WERI-Rb-1 (cell line): ENCODE data around the gene ARID3A.
"Not testable (repeated sequence)": the region's sequence is repeated elsewhere in the genome, so short reads cannot be mapped to it uniquely, and the experiment has no call there.

Experiments
- DNase-seq: peaks from one replicate; pipeline ENCODE4 v3.0.0-alpha.2; 2020
- H3K27ac ChIP-seq: fragments of 250-450 bp; sonication (Bioruptor Pico); 2 replicates; pipeline ENCODE4 v1.5.1; 2020; ENCODE audit warnings: mild to moderate bottlenecking, moderate library complexity
- H3K27me3 ChIP-seq: fragments of 250-450 bp; sonication (Bioruptor Pico); 2 replicates; pipeline ENCODE4 v1.5.1; 2021; ENCODE audit warnings: mild to moderate bottlenecking, low read depth, moderate library complexity; ENCODE audit not compliant: insufficient read depth, severe bottlenecking
- H3K36me3 ChIP-seq: fragments of 250-450 bp; sonication (Bioruptor Pico); 2 replicates; pipeline ENCODE4 v1.5.1; 2020; ENCODE audit warnings: mild to moderate bottlenecking, moderate library complexity
- H3K4me3 ChIP-seq: 2 replicates; pipeline ENCODE4 v1.5.1; 2011; ENCODE audit warnings: low read depth, mild to moderate bottlenecking, control low read depth, low read length
- H3K9me3 ChIP-seq: fragments of 250-450 bp; sonication (Bioruptor Pico); 2 replicates; pipeline ENCODE4 v1.5.1; 2021; ENCODE audit warnings: mild to moderate bottlenecking, moderate library complexity; ENCODE audit not compliant: severe bottlenecking
- TF ChIP-seq, protein P1 (sequence below): IDR thresholded peaks from 2 replicates; pipeline ENCODE4 v1.5.1; 2011; ENCODE audit warnings: low read depth, mild to moderate bottlenecking, control low read depth, inconsistent platforms, low read length

Gene ARID3A

GRCh38 chr19:887072-887471 lies 38.8 kb upstream of the ARID3A start:
- no peaks in the 10 kb centered on the region for H3K9me3 ChIP-seq
- TF ChIP-seq, protein P1, sequence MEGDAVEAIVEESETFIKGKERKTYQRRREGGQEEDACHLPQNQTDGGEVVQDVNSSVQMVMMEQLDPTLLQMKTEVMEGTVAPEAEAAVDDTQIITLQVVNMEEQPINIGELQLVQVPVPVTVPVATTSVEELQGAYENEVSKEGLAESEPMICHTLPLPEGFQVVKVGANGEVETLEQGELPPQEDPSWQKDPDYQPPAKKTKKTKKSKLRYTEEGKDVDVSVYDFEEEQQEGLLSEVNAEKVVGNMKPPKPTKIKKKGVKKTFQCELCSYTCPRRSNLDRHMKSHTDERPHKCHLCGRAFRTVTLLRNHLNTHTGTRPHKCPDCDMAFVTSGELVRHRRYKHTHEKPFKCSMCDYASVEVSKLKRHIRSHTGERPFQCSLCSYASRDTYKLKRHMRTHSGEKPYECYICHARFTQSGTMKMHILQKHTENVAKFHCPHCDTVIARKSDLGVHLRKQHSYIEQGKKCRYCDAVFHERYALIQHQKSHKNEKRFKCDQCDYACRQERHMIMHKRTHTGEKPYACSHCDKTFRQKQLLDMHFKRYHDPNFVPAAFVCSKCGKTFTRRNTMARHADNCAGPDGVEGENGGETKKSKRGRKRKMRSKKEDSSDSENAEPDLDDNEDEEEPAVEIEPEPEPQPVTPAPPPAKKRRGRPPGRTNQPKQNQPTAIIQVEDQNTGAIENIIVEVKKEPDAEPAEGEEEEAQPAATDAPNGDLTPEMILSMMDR, result no peak
- peaks cover 78% of the 10 kb centered on the region for H3K36me3 ChIP-seq
- no peak overlapping the region for H3K4me3 ChIP-seq
- H3K27ac ChIP-seq, result no peak overlapping the region
- no peaks in the 10 kb centered on the region for H3K27me3 ChIP-seq
- no peak for DNase-seq

GRCh38 chr19:887599-887998 lies 38.2 kb upstream of the ARID3A start:
- no peak overlapping the region for H3K4me3 ChIP-seq
- TF ChIP-seq, protein P1, result no peak
- H3K27me3 ChIP-seq, result no peaks in the 10 kb centered on the region
- H3K36me3 ChIP-seq, result peaks cover 72% of the 10 kb centered on the region
- H3K27ac ChIP-seq, result no peak overlapping the region
- DNase-seq, result no peak
- H3K9me3 ChIP-seq, result no peaks in the 10 kb centered on the region

GRCh38 chr19:888581-889385 lies 37.1 kb upstream of the ARID3A start:
- Histone ChIP-seq H3K4me3 (no peak overlapping the region), H3K36me3 (peaks cover 66% of the 10 kb centered on the region), H3K27me3 (no peaks in the 10 kb centered on the region), H3K9me3 (no peaks in the 10 kb centered on the region), H3K27ac (no peak overlapping the region)
- TF ChIP-seq, protein P1, result no peak
- DNase-seq, result peak; percentile 56

- no peak for DNase-seq
- Histone ChIP-seq H3K27me3 (no peaks in the 10 kb centered on the region), H3K9me3 (no peaks in the 10 kb centered on the region), H3K4me3 (no peak overlapping the region), H3K36me3 (peaks cover 57% of the 10 kb centered on the region), H3K27ac (no peak overlapping the region)
- TF ChIP-seq, protein P1, result no peak
Measured at GRCh38 chr19:889662-890295, 36.1 kb upstream of the ARID3A start.

- peaks cover 48% of the 10 kb centered on the region for H3K36me3 ChIP-seq
Measured at GRCh38 chr19:890831-891230, 35.0 kb upstream of the ARID3A start.

DNA sequence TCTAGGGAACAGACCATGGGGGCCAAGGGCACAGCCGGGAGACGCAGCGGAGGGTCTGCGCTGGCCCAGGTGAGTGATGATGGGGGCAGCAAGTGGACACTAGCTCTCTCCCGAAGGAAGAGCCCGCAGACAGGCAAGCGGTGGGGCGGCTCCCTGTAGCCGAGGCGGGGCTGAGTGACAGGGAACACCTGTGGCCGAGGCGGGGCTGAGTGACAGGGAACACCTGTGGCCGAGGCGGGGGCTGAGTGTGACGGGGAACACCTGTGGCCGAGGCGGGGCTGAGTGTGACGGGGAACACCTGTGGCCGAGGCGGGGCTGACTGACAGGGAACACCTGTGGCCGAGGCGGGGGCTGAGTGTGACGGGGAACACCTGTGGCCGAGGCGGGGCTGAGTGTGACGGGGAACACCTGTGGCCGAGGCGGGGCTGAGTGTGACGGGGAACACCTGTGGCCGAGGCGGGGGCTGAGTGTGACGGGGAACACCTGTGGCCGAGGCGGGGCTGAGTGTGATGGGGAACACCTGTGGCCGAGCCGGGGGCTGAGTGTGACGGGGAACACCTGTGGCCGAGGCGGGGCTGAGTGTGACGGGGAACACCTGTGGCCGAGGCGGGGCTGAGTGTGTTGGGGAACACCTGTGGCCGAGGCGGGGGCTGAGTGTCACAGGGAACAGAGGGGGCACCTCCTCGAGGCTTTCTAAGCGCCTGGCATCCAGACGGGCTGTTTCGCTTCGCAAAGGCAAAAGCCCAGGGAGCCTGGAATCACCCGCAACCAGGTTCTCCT lies 34.2 kb upstream of the ARID3A start:
- not testable (repeated sequence) for H3K9me3 ChIP-seq, DNase-seq, H3K27me3 ChIP-seq, H3K27ac ChIP-seq
- Histone ChIP-seq H3K36me3 (peaks cover 40% of the 10 kb centered on the region), H3K4me3 (peak overlapping the region; percentile 50)

More at GRCh38 chr19:890831-891230, 35.0 kb upstream of the ARID3A start:
- no peak overlapping the region for H3K4me3 ChIP-seq
- H3K27ac ChIP-seq, result no peak overlapping the region
- no peaks in the 10 kb centered on the region for H3K27me3 ChIP-seq
- H3K9me3 ChIP-seq, result no peaks in the 10 kb centered on the region
- no peak for DNase-seq
- TF ChIP-seq, protein P1, result no peak
